Duodenal mucosa (tissue), 2 donors: Measurements from ENCODE around the gene DNAI1.

ENCODE experiments used
- H3K27ac ChIP-seq: one replicate; pipeline ENCODE4 v1.7.0; 2013; ENCODE audit warnings: low read depth, low read length
- H3K27me3 ChIP-seq, 2 donors: one replicate each; pipeline ENCODE4 v1.7.0; 2013; ENCODE audit warnings: low read length in 2 of 2, control low read depth in 1 of 2; ENCODE audit not compliant: insufficient read depth in 2 of 2, control insufficient read depth in 1 of 2
- H3K36me3 ChIP-seq, 2 donors: one replicate each; pipeline ENCODE4 v1.7.0; 2013; ENCODE audit warnings: low read length in 2 of 2, control low read depth in 1 of 2; ENCODE audit not compliant: insufficient read depth in 2 of 2, control insufficient read depth in 1 of 2
- H3K4me1 ChIP-seq, 2 donors: one replicate each; pipeline ENCODE4 v1.7.0; 2013; ENCODE audit warnings: low read length in 2 of 2, control low read depth in 1 of 2; ENCODE audit not compliant: insufficient read depth in 2 of 2, control insufficient read depth in 1 of 2
- H3K4me3 ChIP-seq, 2 donors: one replicate each; pipeline ENCODE4 v1.7.0; 2013; ENCODE audit warnings: low read length in 2 of 2, low read depth in 1 of 2
- H3K9ac ChIP-seq, 2 donors: one replicate each; pipeline ENCODE4 v1.7.0; 2013; ENCODE audit warnings: low read length in 2 of 2, low read depth in 1 of 2
- H3K9me3 ChIP-seq, 2 donors: one replicate each; pipeline ENCODE4 v1.7.0; 2013; ENCODE audit warnings: low read length in 2 of 2, control low read depth in 1 of 2; ENCODE audit not compliant: control insufficient read depth in 1 of 2

DNAI1 gene

GRCh38 chr9:34517185-34517584 lies 58.6 kb downstream of the DNAI1 start:
- Histone ChIP-seq H3K4me1 (peaks cover 0 to 5% of the 10 kb centered on the region in 2 donors), H3K4me3 (no peak overlapping the region), H3K9me3 (no peaks in the 10 kb centered on the region), H3K36me3 (no peaks in the 10 kb centered on the region), H3K27ac (no peak overlapping the region), H3K27me3 (peaks cover 3 to 5% of the 10 kb centered on the region in 2 donors), H3K9ac (no peak overlapping the region)

GRCh38 chr9:34518110-34518616 lies 59.6 kb downstream of the DNAI1 start:
- Histone ChIP-seq H3K27ac (no peak overlapping the region), H3K4me1 (peaks cover under 1 to 8% of the 10 kb centered on the region in 2 donors), H3K27me3 (peaks cover 5 to 6% of the 10 kb centered on the region in 2 donors), H3K9ac (no peak overlapping the region), H3K4me3 (no peak overlapping the region), H3K36me3 (no peaks in the 10 kb centered on the region), H3K9me3 (no peaks in the 10 kb centered on the region)

- H3K4me3 ChIP-seq = no peak overlapping the region
- H3K27me3 ChIP-seq = peaks cover 5 to 6% of the 10 kb centered on the region in 2 donors
- H3K4me1 ChIP-seq = peaks cover 4 to 13% of the 10 kb centered on the region in 2 donors
- no peak overlapping the region for H3K9ac ChIP-seq
- H3K9me3 ChIP-seq = no peaks in the 10 kb centered on the region
- no peaks in the 10 kb centered on the region for H3K36me3 ChIP-seq
- no peak overlapping the region for H3K27ac ChIP-seq
Observed at GRCh38 chr9:34518896-34519295, 60.3 kb downstream of the DNAI1 start.

GRCh38 chr9:34519321-34520020 lies 60.9 kb downstream of the DNAI1 start:
- H3K9ac ChIP-seq = no peak overlapping the region
- H3K27ac ChIP-seq = no peak overlapping the region
- H3K27me3 ChIP-seq = peaks cover 6% of the 10 kb centered on the region in 2 donors
- H3K36me3 ChIP-seq = no peaks in the 10 kb centered on the region
- H3K4me3 ChIP-seq = no peak overlapping the region
- no peaks in the 10 kb centered on the region for H3K9me3 ChIP-seq
- H3K4me1 ChIP-seq = peaks cover 4 to 13% of the 10 kb centered on the region in 2 donors

GRCh38 chr9:34520096-34520495 lies 61.5 kb downstream of the DNAI1 start:
- H3K9me3 ChIP-seq = no peaks in the 10 kb centered on the region
- no peaks in the 10 kb centered on the region for H3K36me3 ChIP-seq
- H3K9ac ChIP-seq = no peak overlapping the region

GRCh38 chr9:34520505-34521385 lies 62.1 kb downstream of the DNAI1 start:
- H3K9ac ChIP-seq = no peak overlapping the region
- H3K4me1 ChIP-seq = peaks cover 4 to 13% of the 10 kb centered on the region in 2 donors
- H3K27ac ChIP-seq = no peak overlapping the region
- H3K9me3 ChIP-seq = no peaks in the 10 kb centered on the region
- no peak overlapping the region for H3K4me3 ChIP-seq
- H3K36me3 ChIP-seq = no peaks in the 10 kb centered on the region
- peaks cover 9 to 16% of the 10 kb centered on the region in 2 donors for H3K27me3 ChIP-seq

More at GRCh38 chr9:34520096-34520495, 61.5 kb downstream of the DNAI1 start:
- Histone ChIP-seq H3K27me3 (peaks cover 9 to 10% of the 10 kb centered on the region in 2 donors), H3K4me1 (peaks cover 4 to 13% of the 10 kb centered on the region in 2 donors), H3K27ac (no peak overlapping the region), H3K4me3 (no peak overlapping the region)

GRCh38 chr9:34521406-34522045 lies 62.9 kb downstream of the DNAI1 start:
- H3K9me3 ChIP-seq = no peaks in the 10 kb centered on the region
- H3K27me3 ChIP-seq = peaks cover 9 to 21% of the 10 kb centered on the region in 2 donors
- H3K9ac ChIP-seq = peak overlapping the region in 1 of 2 donors; percentile 9
- H3K36me3 ChIP-seq = no peaks in the 10 kb centered on the region
- no peak overlapping the region for H3K27ac ChIP-seq
- H3K4me1 ChIP-seq = peaks cover 4 to 13% of the 10 kb centered on the region in 2 donors
- H3K4me3 ChIP-seq = no peak overlapping the region

- H3K27me3 ChIP-seq = peaks cover 9 to 21% of the 10 kb centered on the region in 2 donors
- H3K4me1 ChIP-seq = peaks cover 4 to 13% of the 10 kb centered on the region in 2 donors
- H3K36me3 ChIP-seq = no peaks in the 10 kb centered on the region
- no peaks in the 10 kb centered on the region for H3K9me3 ChIP-seq
- H3K9ac ChIP-seq = peak overlapping the region in 1 of 2 donors; percentile 9
- H3K4me3 ChIP-seq = peak overlapping the region; percentile 55 to 60
- H3K27ac ChIP-seq = no peak overlapping the region
Observed at GRCh38 chr9:34522091-34522887, 63.7 kb downstream of the DNAI1 start.

- Histone ChIP-seq H3K4me3 (peak within 1 kb of the TSS; percentile 60 to 63), H3K9ac (peak within 1 kb of the TSS; percentile 54 to 60), H3K27ac (no peak within 1 kb of the TSS), H3K36me3 (no peaks in the 10 kb centered on the region), H3K4me1 (peaks cover 4 to 9% of the 10 kb centered on the region in 2 donors), H3K9me3 (no peaks in the 10 kb centered on the region), H3K27me3 (peaks cover 9 to 21% of the 10 kb centered on the region in 2 donors)
Observed at GRCh38 chr9:34522971-34523797, 64.6 kb downstream of the DNAI1 start, which contains the start of gene ENHO. ENHO (minus strand) TSS chr9:34522990; CDS start chr9:34521695, 1,295 bp downstream.
